ENCODE data around the gene ELAVL4.

Gene ELAVL4

DNA sequence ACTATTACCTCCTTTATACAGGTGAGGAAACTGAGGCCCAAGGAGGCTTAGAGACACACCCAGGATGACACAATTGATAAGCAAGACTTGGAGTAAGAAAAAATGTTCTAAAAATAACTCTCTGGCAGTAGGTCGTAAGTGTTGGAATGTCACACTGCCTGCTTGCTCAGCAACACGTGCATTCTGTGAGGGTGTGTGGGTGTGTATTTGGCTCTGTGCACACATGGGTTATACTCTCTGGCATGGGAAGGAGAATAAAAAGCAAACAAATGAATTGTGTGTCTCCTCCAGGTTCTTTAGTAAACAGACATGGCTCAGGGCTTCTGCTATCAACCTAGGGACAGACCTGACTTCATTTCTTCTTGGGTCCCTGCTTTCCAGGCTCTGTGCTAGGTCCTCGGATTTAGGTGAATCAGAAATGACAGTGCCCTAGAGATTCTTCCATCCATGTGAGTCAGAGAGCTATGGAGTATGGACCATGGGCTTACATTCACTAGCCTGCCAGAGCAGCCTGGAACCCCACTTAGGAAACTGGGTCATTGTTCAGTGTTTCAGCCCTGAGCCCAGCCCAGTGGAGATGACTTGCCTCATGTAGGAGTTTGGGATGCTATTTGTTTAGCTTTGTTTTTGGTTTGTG, 72.4 kb downstream of the ELAVL4 start:
- TF ChIP-seq, protein P1, sequence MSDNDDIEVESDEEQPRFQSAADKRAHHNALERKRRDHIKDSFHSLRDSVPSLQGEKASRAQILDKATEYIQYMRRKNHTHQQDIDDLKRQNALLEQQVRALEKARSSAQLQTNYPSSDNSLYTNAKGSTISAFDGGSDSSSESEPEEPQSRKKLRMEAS (IDR thresholded peaks at IDR 0.05; ENCODE audit: low read depth, low read length): no peak
- TF ChIP-seq, protein P2, sequence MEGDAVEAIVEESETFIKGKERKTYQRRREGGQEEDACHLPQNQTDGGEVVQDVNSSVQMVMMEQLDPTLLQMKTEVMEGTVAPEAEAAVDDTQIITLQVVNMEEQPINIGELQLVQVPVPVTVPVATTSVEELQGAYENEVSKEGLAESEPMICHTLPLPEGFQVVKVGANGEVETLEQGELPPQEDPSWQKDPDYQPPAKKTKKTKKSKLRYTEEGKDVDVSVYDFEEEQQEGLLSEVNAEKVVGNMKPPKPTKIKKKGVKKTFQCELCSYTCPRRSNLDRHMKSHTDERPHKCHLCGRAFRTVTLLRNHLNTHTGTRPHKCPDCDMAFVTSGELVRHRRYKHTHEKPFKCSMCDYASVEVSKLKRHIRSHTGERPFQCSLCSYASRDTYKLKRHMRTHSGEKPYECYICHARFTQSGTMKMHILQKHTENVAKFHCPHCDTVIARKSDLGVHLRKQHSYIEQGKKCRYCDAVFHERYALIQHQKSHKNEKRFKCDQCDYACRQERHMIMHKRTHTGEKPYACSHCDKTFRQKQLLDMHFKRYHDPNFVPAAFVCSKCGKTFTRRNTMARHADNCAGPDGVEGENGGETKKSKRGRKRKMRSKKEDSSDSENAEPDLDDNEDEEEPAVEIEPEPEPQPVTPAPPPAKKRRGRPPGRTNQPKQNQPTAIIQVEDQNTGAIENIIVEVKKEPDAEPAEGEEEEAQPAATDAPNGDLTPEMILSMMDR (IDR thresholded peaks at IDR 0.05; ENCODE audit: low read depth, low read length): no peak
- TF ChIP-seq MYC (IDR thresholded peaks at IDR 0.05; ENCODE audit: low read depth, low read length) (no peak), POLR2A (IDR thresholded peaks at IDR 0.05; ENCODE audit: extremely low read depth, insufficient read length) (no peak)
- no peak overlapping the region for H3K4me3 ChIP-seq (ENCODE audit: low read depth, low read length)
- DNase-seq (ENCODE audit: low read depth): no peak

DNA sequence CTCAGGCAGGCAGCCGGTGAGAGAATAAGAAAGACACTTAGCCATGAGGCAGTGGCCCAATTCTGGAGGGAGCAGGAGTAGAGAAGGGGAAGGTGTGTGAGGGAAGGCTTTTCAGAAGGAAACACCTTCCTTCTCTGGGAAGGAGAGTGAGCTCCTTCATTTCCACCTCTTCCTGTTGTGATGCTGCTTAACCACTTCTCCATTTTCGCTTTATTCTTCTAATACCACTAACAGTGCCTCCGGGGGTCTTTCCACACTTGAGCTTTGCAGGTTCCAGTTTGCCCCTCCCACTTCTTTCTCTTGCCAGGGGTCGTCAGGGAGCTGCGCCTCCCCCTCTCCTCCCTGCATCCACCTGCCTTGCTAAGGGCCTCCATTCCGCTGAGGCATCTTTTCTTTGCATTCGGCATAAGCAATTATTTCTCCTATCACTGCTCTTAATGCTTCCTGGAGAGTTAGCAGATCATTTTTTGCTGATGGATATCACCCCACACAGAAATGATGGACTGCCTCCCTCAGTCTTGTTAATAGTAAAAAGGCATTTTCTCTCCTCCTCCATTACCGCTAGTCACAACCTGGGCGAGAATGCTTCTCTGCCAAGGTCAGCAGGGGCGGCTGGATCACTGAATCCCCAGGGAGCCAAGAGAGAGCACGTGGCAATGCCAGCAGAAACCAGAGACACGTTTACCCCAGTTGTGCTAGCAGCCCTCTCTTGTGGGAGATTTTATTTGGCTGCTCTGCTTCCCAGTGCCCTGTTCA, 74.8 kb downstream of the ELAVL4 start:
- no peak overlapping the region for H3K4me3 ChIP-seq (ENCODE audit: low read depth, low read length)
- DNase-seq (ENCODE audit: low read depth): peak; percentile 32
- TF ChIP-seq, protein P1 (IDR thresholded peaks at IDR 0.05; ENCODE audit: low read depth, low read length): no peak
- TF ChIP-seq, protein P2 (IDR thresholded peaks at IDR 0.05; ENCODE audit: low read depth, low read length): no peak
- TF ChIP-seq POLR2A (IDR thresholded peaks at IDR 0.05; ENCODE audit: extremely low read depth, insufficient read length) (no peak), MYC (IDR thresholded peaks at IDR 0.05; ENCODE audit: low read depth, low read length) (no peak)

DNA sequence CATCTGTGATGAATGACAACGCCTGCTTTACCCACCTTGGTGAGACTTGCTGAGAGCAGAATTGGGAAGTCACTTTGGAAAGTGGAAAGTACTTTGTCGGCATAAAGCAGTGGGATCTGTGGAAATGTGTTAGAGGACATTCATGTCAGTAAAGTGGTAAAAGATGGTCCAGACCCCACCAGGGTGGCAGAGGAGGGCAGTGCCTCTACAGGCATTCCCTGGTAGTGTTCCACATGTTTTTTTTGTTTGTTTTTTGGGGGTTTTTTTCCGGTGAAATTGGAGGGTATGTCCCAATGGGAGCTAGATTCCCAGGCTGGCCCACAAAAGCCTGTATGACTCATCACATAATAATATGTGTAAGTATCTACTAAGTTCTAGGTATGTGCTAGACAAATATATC, 80.6 kb downstream of the ELAVL4 start:
- TF ChIP-seq, protein P1 (IDR thresholded peaks at IDR 0.05; ENCODE audit: low read depth, low read length): no peak
- TF ChIP-seq POLR2A (IDR thresholded peaks at IDR 0.05; ENCODE audit: extremely low read depth, insufficient read length): no peak
- TF ChIP-seq, protein P2 (IDR thresholded peaks at IDR 0.05; ENCODE audit: low read depth, low read length): no peak
- no peak for TF ChIP-seq MYC (IDR thresholded peaks at IDR 0.05; ENCODE audit: low read depth, low read length)
- no peak for DNase-seq (ENCODE audit: low read depth)
- H3K4me3 ChIP-seq (ENCODE audit: low read depth, low read length): no peak overlapping the region

DNA sequence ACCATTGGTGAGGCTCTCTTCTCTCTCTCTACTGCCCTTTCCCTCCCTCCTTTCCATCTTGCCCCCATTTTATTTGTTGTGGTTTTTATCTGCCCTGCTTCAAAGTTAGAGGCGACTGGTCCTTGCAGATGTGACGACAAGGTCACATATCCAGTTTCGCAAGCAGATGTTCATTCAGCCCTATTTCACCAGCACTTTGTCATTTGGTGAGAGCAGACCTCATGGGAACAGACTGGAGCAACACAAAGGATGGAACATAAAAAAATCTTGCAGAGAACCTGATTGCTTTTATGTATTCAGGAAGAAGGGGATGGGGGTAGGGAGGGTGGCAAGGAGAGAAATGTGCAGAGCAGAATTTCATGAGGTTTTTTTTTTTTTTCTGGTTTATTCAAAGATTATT, 84.3 kb downstream of the ELAVL4 start:
- TF ChIP-seq, protein P2 (IDR thresholded peaks at IDR 0.05; ENCODE audit: low read depth, low read length): no peak
- TF ChIP-seq MYC (IDR thresholded peaks at IDR 0.05; ENCODE audit: low read depth, low read length) (no peak), POLR2A (IDR thresholded peaks at IDR 0.05; ENCODE audit: extremely low read depth, insufficient read length) (no peak)
- TF ChIP-seq, protein P1 (IDR thresholded peaks at IDR 0.05; ENCODE audit: low read depth, low read length): no peak
- no peak overlapping the region for H3K4me3 ChIP-seq (ENCODE audit: low read depth, low read length)
- DNase-seq (ENCODE audit: low read depth): no peak

DNA sequence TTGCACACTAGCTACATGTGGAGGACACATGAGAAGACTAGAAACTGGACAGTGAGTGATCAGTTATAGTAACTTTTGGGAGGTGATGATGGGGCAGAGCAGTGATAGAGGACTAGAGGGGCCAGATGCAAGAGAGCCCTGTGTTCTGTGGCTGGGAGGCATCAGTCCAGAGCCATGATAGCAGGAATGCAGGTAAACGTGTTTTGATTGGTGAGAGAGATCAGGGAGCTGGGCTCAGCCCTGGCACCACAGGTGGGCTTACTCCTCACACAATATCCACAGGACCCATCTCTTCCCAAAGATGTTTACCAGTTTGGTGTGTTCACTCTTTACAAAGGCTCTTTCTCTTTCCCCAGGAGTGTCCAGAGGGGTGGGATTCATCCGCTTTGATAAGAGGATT, 86.5 kb downstream of the ELAVL4 start:
- TF ChIP-seq MYC (IDR thresholded peaks at IDR 0.05; ENCODE audit: low read depth, low read length) (no peak), POLR2A (IDR thresholded peaks at IDR 0.05; ENCODE audit: extremely low read depth, insufficient read length) (no peak)
- TF ChIP-seq, protein P2 (IDR thresholded peaks at IDR 0.05; ENCODE audit: low read depth, low read length): no peak
- TF ChIP-seq, protein P1 (IDR thresholded peaks at IDR 0.05; ENCODE audit: low read depth, low read length): no peak
- DNase-seq (ENCODE audit: low read depth): no peak
- H3K4me3 ChIP-seq (ENCODE audit: low read depth, low read length): no peak overlapping the region

Measured in NB4 (cell line).